HepG2 (cell line): ENCODE results near the gene JAG1. TPM values are rescaled to one million over a fixed set of nuclear protein-coding genes. Genes with fewer than 3 reads are reported as not detected.

Experiments
- ATAC-seq: fragments of 200-7000 bp; cut with Tn5 transposase; 3 replicates; pipeline ENCODE4 v1.9.1; 2020; ENCODE audit warnings: mild to moderate bottlenecking, moderate library complexity
- BruUV-seq: library from RNA; stranded (reverse); fragments of 400-500 nt; replicated peaks from 2 replicates; lab custom pipeline; 2021; lab: Mats Ljungman, UMichigan
- CTCF ChIA-PET: fragments of 300-600 bp; formaldehyde crosslinking; extraction: SDS; loops from one replicate; lab custom pipeline; 2021; ENCODE audit warnings: low total read pairs, inconsistent platforms, low intra/inter-chr PET ratio; lab: Yijun Ruan, JAX
- POLR2A ChIA-PET: fragments of 350-600 bp; sonication (Branson Sonifier 250); formaldehyde crosslinking; loops from one replicate; lab custom pipeline; 2020; ENCODE audit warnings: antibody characterized with exemption, inconsistent platforms; lab: Yijun Ruan, JAX
- DNase-seq: peaks from one replicate; pipeline ENCODE4 v3.0.0-alpha.2; 2015; ENCODE audit warnings: low spot score
- FAIRE-seq: peaks from 3 replicates; lab custom pipeline; 2011; peaks lifted over from hg19 to GRCh38; lab: Jason Lieb, UNC
- H2AFZ ChIP-seq: one replicate; pipeline ENCODE4 v1.6.1; 2011; ENCODE audit warnings: low read length, inconsistent platforms
- H3K27ac ChIP-seq: fragments of 300-600 bp; 3 replicates; pipeline ENCODE4 v1.8.0; 2011; ENCODE audit warnings: mixed run types, mild to moderate bottlenecking, mixed read lengths, low read length, inconsistent platforms; ENCODE audit not compliant: insufficient read depth; ENCODE audit errors: extremely low read length
- H3K27me3 ChIP-seq, 2 experiments: fragments of 200-600 bp in 1 of 2; 2 replicates in 1 of 2; 3 replicates in 1 of 2; pipeline versions ENCODE4 v1.6.0 to v1.8.0; 2011; ENCODE audit warnings: low read length in 2 of 2, mild to moderate bottlenecking in 2 of 2, moderate library complexity in 2 of 2, inconsistent platforms in 1 of 2; ENCODE audit not compliant: insufficient read depth in 2 of 2, control insufficient read depth in 1 of 2
- H3K36me3 ChIP-seq, 2 experiments: fragments of 200-600 bp in 1 of 2; replicated peaks in 1 of 2; 2 replicates in 1 of 2; 3 replicates in 1 of 2; pipeline versions ENCODE4 v1.5.1 to v1.8.0; 2011; ENCODE audit warnings: low read length in 2 of 2, inconsistent platforms in 1 of 2; ENCODE audit not compliant: insufficient read depth in 2 of 2, control insufficient read depth in 1 of 2
- H3K4me1 ChIP-seq: 2 replicates; pipeline ENCODE4 v1.5.1; 2012; ENCODE audit warnings: low read length, inconsistent platforms; ENCODE audit not compliant: insufficient read depth
- H3K4me2 ChIP-seq: 2 replicates; pipeline ENCODE4 v1.6.0; 2011; ENCODE audit warnings: low read depth, low read length, inconsistent platforms
- H3K4me3 ChIP-seq, 3 experiments: fragments of 200-600 bp in 1 of 3; sonication (generic), shearing (Covaris generic) in 1 of 3; replicated peaks in 1 of 3; 2 replicates each; pipeline ENCODE4 v1.5.1; 2011 to 2016; ENCODE audit warnings: low read length in 3 of 3, inconsistent platforms in 2 of 3, low read depth in 2 of 3, mild to moderate bottlenecking in 2 of 3, control low read depth in 1 of 3, mixed read lengths in 1 of 3; ENCODE audit not compliant: insufficient read depth in 1 of 3
- H3K79me2 ChIP-seq: one replicate; pipeline ENCODE4 v1.6.1; 2011; ENCODE audit warnings: low read length, inconsistent platforms; ENCODE audit not compliant: insufficient read depth
- H3K9ac ChIP-seq: 2 replicates; pipeline ENCODE4 v1.6.0; 2011; ENCODE audit warnings: mild to moderate bottlenecking, low read depth, low read length, inconsistent platforms; ENCODE audit not compliant: insufficient read depth
- H3K9me3 ChIP-seq: 2 replicates; pipeline ENCODE4 v1.5.1; 2012; ENCODE audit warnings: mild to moderate bottlenecking, low read length
- H4K20me1 ChIP-seq: 2 replicates; pipeline ENCODE4 v1.6.0; 2011; ENCODE audit warnings: inconsistent platforms, mild to moderate bottlenecking, low read length, moderate library complexity; ENCODE audit not compliant: insufficient read depth
- DNMT1 ChIP-seq: sonication (generic); formaldehyde crosslinking; IDR thresholded peaks from 2 replicates; pipeline ENCODE4 v1.5.1; 2020; ENCODE audit warnings: mild to moderate bottlenecking, missing genetic modification reagents
- FUBP1 ChIP-seq: sonication (generic); formaldehyde crosslinking; IDR thresholded peaks from 2 replicates; pipeline ENCODE4 v1.5.1; 2020; ENCODE audit warnings: missing genetic modification reagents, mild to moderate bottlenecking, borderline replicate concordance
- HHEX ChIP-seq: IDR thresholded peaks from 2 replicates; pipeline ENCODE4 v1.6.1; 2016; ENCODE audit warnings: control low read depth
- ISL2 ChIP-seq: sonication (generic); formaldehyde crosslinking; IDR thresholded peaks from 2 replicates; pipeline ENCODE4 v1.5.0; 2020; ENCODE audit warnings: missing genetic modification reagents
- NFKB2 ChIP-seq: sonication (generic); formaldehyde crosslinking; IDR thresholded peaks from 2 replicates; pipeline ENCODE4 v1.4.0; 2020; ENCODE audit warnings: missing genetic modification reagents, borderline replicate concordance
- NR2C2 ChIP-seq: sonication (generic); formaldehyde crosslinking; IDR thresholded peaks from 2 replicates; pipeline ENCODE4 v1.4.0; 2020; ENCODE audit warnings: missing genetic modification reagents, mild to moderate bottlenecking, moderate library complexity, borderline replicate concordance
- PHF21A ChIP-seq: sonication (generic); formaldehyde crosslinking; IDR thresholded peaks from 2 replicates; pipeline ENCODE4 v1.5.0; 2020; ENCODE audit warnings: mild to moderate bottlenecking, missing genetic modification reagents
- RORA ChIP-seq: sonication (generic); formaldehyde crosslinking; IDR thresholded peaks from 2 replicates; pipeline ENCODE4 v1.5.0; 2020; ENCODE audit warnings: mild to moderate bottlenecking, missing genetic modification reagents, moderate library complexity
- SP5 ChIP-seq: IDR thresholded peaks from 2 replicates; pipeline ENCODE4 v1.6.1; 2016; ENCODE audit warnings: low read depth, borderline replicate concordance
- TAF15 ChIP-seq: fragments of 200-400 bp; formaldehyde crosslinking; IDR thresholded peaks from one replicate; pipeline ENCODE4 v1.6.1; 2018; ENCODE audit warnings: mild to moderate bottlenecking, low read depth, low read length; ENCODE audit not compliant: poor library complexity, severe bottlenecking
- ZNF234 ChIP-seq: sonication (generic); formaldehyde crosslinking; conservative IDR thresholded peaks from 2 replicates; pipeline ENCODE4 v1.5.1; 2020; ENCODE audit warnings: mild to moderate bottlenecking, missing genetic modification reagents
- ZNF329 ChIP-seq: sonication (generic); formaldehyde crosslinking; IDR thresholded peaks from 2 replicates; pipeline ENCODE4 v1.9.0; 2021; ENCODE audit warnings: low read depth, mild to moderate bottlenecking, missing genetic modification reagents
- ZNF432 ChIP-seq: sonication (generic); formaldehyde crosslinking; IDR thresholded peaks from 2 replicates; pipeline ENCODE4 v1.5.0; 2020; ENCODE audit warnings: missing genetic modification reagents, mild to moderate bottlenecking, borderline replicate concordance
- ZNF598 ChIP-seq: sonication (generic); formaldehyde crosslinking; IDR thresholded peaks from 2 replicates; pipeline ENCODE4 v1.5.1; 2020; ENCODE audit warnings: mild to moderate bottlenecking, missing genetic modification reagents, borderline replicate concordance
- ZNF615 ChIP-seq: sonication (generic); formaldehyde crosslinking; IDR thresholded peaks from 2 replicates; pipeline ENCODE4 v1.5.0; 2020; ENCODE audit warnings: mild to moderate bottlenecking, missing genetic modification reagents, borderline replicate concordance
- ZSCAN22 ChIP-seq: sonication (generic); formaldehyde crosslinking; IDR thresholded peaks from 2 replicates; pipeline ENCODE4 v1.4.0; 2020; ENCODE audit warnings: mild to moderate bottlenecking, missing genetic modification reagents
- in situ Hi-C: cut with HindIII; loops from 2 replicates; pipeline ENCODE4 v1.10.0; 2017; ENCODE audit warnings: low pct_unique_long_range_greater_than_20kb; ENCODE audit not compliant: extremely low pct_ligation_motif_present
- intact Hi-C: fragments of 100-400 bp; cut with micrococcal nuclease; formaldehyde crosslinking; loops from one replicate; pipeline ENCODE4 v1.10.0; 2022; ENCODE audit not compliant: unreplicated experiment
- polyA plus RNA-seq, 8 experiments: library from polyadenylated mRNA; depleted of rRNA in 3 of 8; stranded (reverse) in 7 of 8; unstranded in 1 of 8; fragments of >200 nt; fragmentation: Illumina TruSeq in 4 of 8; extraction: Trizol in 4 of 8; gene quantifications; 2 replicates each; pipeline versions ENCODE4 v1.2.1 to v1.2.3, GENCODE V29; 2011 to 2016; ENCODE audit warnings: low read depth in 4 of 8, missing spikeins in 1 of 8, mixed read lengths in 1 of 8; ENCODE audit not compliant: insufficient read depth in 1 of 8
- total RNA-seq, 5 experiments: library from RNA; depleted of rRNA; stranded (reverse); fragments of >200 nt; fragmentation: Illumina TruSeq; extraction: Trizol; gene quantifications; 2 replicates each; pipeline ENCODE4 v1.2.3, GENCODE V29; 2016; ENCODE audit warnings: low read depth in 1 of 5
- TF ChIP-seq, protein P1 (sequence below): IDR thresholded peaks from 2 replicates; pipeline ENCODE4 v1.6.1; 2016; ENCODE audit warnings: missing genetic modification reagents, missing compliant biosample characterization

JAG1 gene
- total and polyA plus RNA-seq, 2 of the 13 experiments (the other 11 are each of a cell fraction or from before 2014, with no cell fraction given) = 47.1 to 56.3 TPM

- ATAC-seq = no peak
- FAIRE-seq = no peak
- Histone ChIP-seq H3K9me3 (no peaks in the 10 kb centered on the region), H3K27me3 (no peaks in the 10 kb centered on the region), H3K4me1 (peaks cover 11% of the 10 kb centered on the region), H3K4me3 (no peak overlapping the region), H3K79me2 (no peaks in the 10 kb centered on the region), H3K27ac (no peak overlapping the region), H4K20me1 (no peaks in the 10 kb centered on the region), H3K9ac (no peak overlapping the region), H2AFZ (no peak overlapping the region), H3K4me2 (no peak overlapping the region), H3K36me3 (peaks cover 0 to 6% of the 10 kb centered on the region in 2 experiments; a peak in 3 of 5 replicates)
- intact Hi-C loops = no loop called here
- in situ Hi-C loops = no loop called here
- BruUV-seq = no TSS peak
- no peak for DNase-seq
- TF ChIP-seq ISL2 (no peak), ZNF615 (CRISPR knock-in tag) (no peak), NFKB2 (CRISPR knock-in tag) (no peak), RORA (CRISPR knock-in tag) (no peak), ZSCAN22 (no peak), TAF15 (no peak), ZNF598 (no peak), NR2C2 (no peak), FUBP1 (no peak), PHF21A (CRISPR knock-in tag) (no peak), HHEX (no peak), SP5 (CRISPR knock-in tag) (no peak), ZNF234 (no peak), DNMT1 (CRISPR knock-in tag) (no peak), ZNF432 (CRISPR knock-in tag) (no peak), ZNF329 (CRISPR knock-in tag) (no peak)
- TF ChIP-seq, protein P1, sequence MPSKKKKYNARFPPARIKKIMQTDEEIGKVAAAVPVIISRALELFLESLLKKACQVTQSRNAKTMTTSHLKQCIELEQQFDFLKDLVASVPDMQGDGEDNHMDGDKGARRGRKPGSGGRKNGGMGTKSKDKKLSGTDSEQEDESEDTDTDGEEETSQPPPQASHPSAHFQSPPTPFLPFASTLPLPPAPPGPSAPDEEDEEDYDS (CRISPR knock-in tag) = no peak
- ChIA-PET POLR2A (interaction anchor here (0.5 to 0.9 kb wide), 3 partner anchors 44 to 64 kb away, joined by 3 to 5 read pairs (median 4); partner anchors contain the start of gene JAG1), CTCF (no interaction called here)
Measured at GRCh38 chr20:10609770-10610169, 64.0 kb downstream of the JAG1 start.
